ENCODE measurements around the gene TESK1. TPM values are rescaled to one million over a fixed set of nuclear protein-coding genes. Genes with fewer than 3 reads are reported as not detected.

The TESK1 gene
- total and polyA plus RNA-seq, 2 of the 8 experiments (the other 6 are each of a cell fraction or from before 2014, with no cell fraction given) = 13.5 to 13.9 TPM

GRCh38 chr9:35652829-35653209 lies 47.8 kb downstream of the TESK1 start:
- Histone ChIP-seq H3K79me1 (ENCODE audit: low read depth, low read length) (no peaks in the 10 kb centered on the region), H3K9me3 (ENCODE audit: insufficient read depth in 2 of 2, low read depth in 1 of 2, low read length in 1 of 2) (no peaks in the 10 kb centered on the region), H2BK5ac (ENCODE audit: low read depth, low read length) (no peak overlapping the region), H4K5ac (ENCODE audit: insufficient read length, low read depth, low read length) (no peak overlapping the region), H3K36me3 (ENCODE audit: control insufficient read depth in 2 of 4, insufficient read depth in 4 of 4, low read length in 3 of 4) (no peaks in the 10 kb centered on the region), H2BK15ac (ENCODE audit: low read length) (no peak overlapping the region), H3K14ac (ENCODE audit: insufficient read length) (no peak overlapping the region), H3K18ac (ENCODE audit: extremely low read depth, low read length) (no peak overlapping the region), H3K56ac (replicated peaks; ENCODE audit: insufficient read length, low read depth, low read length) (no peak overlapping the region), H2BK12ac (ENCODE audit: low read depth, low read length) (no peak overlapping the region), H3K4me1 (replicated peaks in 1 of 4; ENCODE audit: control insufficient read depth in 3 of 4, insufficient read depth in 4 of 4, low read length in 3 of 4) (peaks cover 2 to 17% (median 12%) of the 10 kb centered on the region in 4 experiments; a peak in 6 of 7 replicates), H2BK120ac (replicated peaks; ENCODE audit: low read depth, low read length) (no peak overlapping the region), H2AK5ac (ENCODE audit: low read depth, low read length) (no peak overlapping the region), H3K23ac (ENCODE audit: insufficient read length) (no peak overlapping the region), H4K8ac (ENCODE audit: extremely low read depth, insufficient read depth, low read length) (no peak overlapping the region), H3K4ac (replicated peaks; ENCODE audit: insufficient read length, low read depth, low read length) (no peak overlapping the region), H3K4me2 (ENCODE audit: insufficient read depth in 1 of 2, low read depth in 2 of 2, low read length in 2 of 2) (no peak overlapping the region), H2AFZ (ENCODE audit: low read length) (no peak overlapping the region), H2BK20ac (ENCODE audit: low read length) (no peak overlapping the region), H3K4me3 (ENCODE audit: extremely low read depth in 1 of 4, insufficient read depth in 2 of 4, low read depth in 3 of 4, low read length in 4 of 4) (no peak overlapping the region), H3K27ac (ENCODE audit: low read depth, low read length) (no peak overlapping the region), H3K79me2 (ENCODE audit: control insufficient read depth in 1 of 2, insufficient read depth in 2 of 2, low read length in 2 of 2) (no peaks in the 10 kb centered on the region), H4K20me1 (replicated peaks in 1 of 2; ENCODE audit: control insufficient read depth in 1 of 2, insufficient read depth in 2 of 2, low read length in 2 of 2) (no peaks in the 10 kb centered on the region), H3K23me2 (ENCODE audit: low read depth, low read length) (peaks cover 8% of the 10 kb centered on the region), H3K9ac (replicated peaks in 1 of 4; ENCODE audit: extremely low read depth in 1 of 4, low read depth in 3 of 4, low read length in 3 of 4) (no peak overlapping the region), H3K27me3 (replicated peaks in 1 of 4; ENCODE audit: control insufficient read depth in 3 of 4, extremely low read depth in 1 of 4, insufficient read depth in 3 of 4, low read length in 3 of 4) (peaks cover 0 to 7% (median 0%) of the 10 kb centered on the region in 4 experiments; a peak in 1 of 7 replicates), H4K91ac (replicated peaks; ENCODE audit: insufficient read length, low read length) (no peak overlapping the region)
- ChIA-PET POLR2A (ENCODE audit: partially characterized antibody) (interaction anchor here (0.8 to 1.4 kb wide), 2 partner anchors 31 to 49 kb away, joined by 3 read pairs; no protein-coding TSS in a partner anchor), CTCF (ENCODE audit: partially characterized antibody) (interaction anchor here (15.9 kb wide), 1 partner anchor 40 kb away, joined by 347 read pairs; the partner anchor contains the start of gene TPM2)
- no peak for FAIRE-seq
- DNase-seq (ENCODE audit: low read depth in 1 of 2, low spot score in 2 of 2) = no peak
- WGBS, 2 experiments (ENCODE audit: extremely low coverage in 1 of 2, insufficient coverage in 1 of 2, insufficient read length in 1 of 2, insufficient replicate concordance in 2 of 2, low coverage in 1 of 2, low lambda C conversion rate in 2 of 2, missing lambda C conversion rate in 1 of 2) = 86% methylated on average over 8 of the region's 8 CpGs; no CpG with 5 or more reads in 1 of the 2 experiments
- TF ChIP-seq ATF3 (IDR thresholded peaks at IDR 0.05; ENCODE audit: insufficient read depth, low read depth, low read length) = no peak
- no peak for TF ChIP-seq CTBP2 (IDR thresholded peaks at IDR 0.05; ENCODE audit: borderline replicate concordance, insufficient read depth, insufficient read length, low read length)
- no peak for TF ChIP-seq JUND (IDR thresholded peaks at IDR 0.05; ENCODE audit: low read length)
- no peak for TF ChIP-seq BCL11A (IDR thresholded peaks at IDR 0.05; ENCODE audit: low read depth in 2 of 2, low read length in 2 of 2)
- no peak for TF ChIP-seq TCF12 (IDR thresholded peaks at IDR 0.05; ENCODE audit: low read depth, low read length)
- TF ChIP-seq ATF2 (IDR thresholded peaks at IDR 0.05; ENCODE audit: low read length) = no peak
